Measurements from ENCODE around the gene F12.

DNA sequence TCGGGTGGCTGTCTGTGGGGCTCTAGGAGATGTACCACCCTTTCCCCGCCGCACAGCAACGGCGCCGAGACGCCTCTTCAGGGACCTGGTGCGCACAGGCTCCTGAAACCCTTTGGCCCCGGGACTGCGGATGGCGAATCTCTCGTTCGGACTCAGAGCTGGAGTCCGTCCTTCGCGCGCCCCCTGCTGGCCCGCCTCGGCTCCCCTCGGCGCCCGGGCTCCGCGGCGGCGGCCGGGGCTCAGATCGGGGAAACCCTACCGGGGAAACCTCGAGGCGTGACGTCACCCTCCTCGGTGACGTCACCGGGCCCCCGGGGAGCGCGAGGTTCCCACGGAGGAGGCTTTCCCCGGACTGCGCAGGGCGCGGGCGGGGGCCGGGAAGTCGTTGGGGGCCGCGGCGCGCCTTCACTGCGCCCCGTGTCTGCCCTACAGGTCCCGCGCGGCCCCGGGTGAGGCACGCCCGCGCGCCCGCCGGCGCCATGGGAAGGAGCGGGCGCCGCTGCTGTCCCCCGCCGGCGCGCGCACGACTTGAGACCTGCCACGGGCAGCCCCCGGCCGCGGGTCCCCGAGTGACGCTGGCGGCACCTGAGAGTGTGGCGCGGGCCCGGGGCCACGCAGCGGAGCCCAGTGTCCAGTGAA is 45.2 kb upstream of the F12 start:
- TF ChIP-seq POLR2A (IDR thresholded peaks at IDR 0.05), result no peak
- TF ChIP-seq, protein P1, sequence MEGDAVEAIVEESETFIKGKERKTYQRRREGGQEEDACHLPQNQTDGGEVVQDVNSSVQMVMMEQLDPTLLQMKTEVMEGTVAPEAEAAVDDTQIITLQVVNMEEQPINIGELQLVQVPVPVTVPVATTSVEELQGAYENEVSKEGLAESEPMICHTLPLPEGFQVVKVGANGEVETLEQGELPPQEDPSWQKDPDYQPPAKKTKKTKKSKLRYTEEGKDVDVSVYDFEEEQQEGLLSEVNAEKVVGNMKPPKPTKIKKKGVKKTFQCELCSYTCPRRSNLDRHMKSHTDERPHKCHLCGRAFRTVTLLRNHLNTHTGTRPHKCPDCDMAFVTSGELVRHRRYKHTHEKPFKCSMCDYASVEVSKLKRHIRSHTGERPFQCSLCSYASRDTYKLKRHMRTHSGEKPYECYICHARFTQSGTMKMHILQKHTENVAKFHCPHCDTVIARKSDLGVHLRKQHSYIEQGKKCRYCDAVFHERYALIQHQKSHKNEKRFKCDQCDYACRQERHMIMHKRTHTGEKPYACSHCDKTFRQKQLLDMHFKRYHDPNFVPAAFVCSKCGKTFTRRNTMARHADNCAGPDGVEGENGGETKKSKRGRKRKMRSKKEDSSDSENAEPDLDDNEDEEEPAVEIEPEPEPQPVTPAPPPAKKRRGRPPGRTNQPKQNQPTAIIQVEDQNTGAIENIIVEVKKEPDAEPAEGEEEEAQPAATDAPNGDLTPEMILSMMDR (IDR thresholded peaks at IDR 0.05), result peak; percentile 97 to 99 (median 97)
